ENCODE measurements around the gene SASH1. TPM values are rescaled to one million over a fixed set of nuclear protein-coding genes. Genes with fewer than 3 reads are reported as not detected.

Gene SASH1
- total RNA-seq, 1 experiment from 2014 or later = 9.8 TPM

GRCh38 chr6:148443798-148444560 lies 101.3 kb downstream of the SASH1 start:
- H3K27ac ChIP-seq (ENCODE audit: low read length) = no peak overlapping the region
- H4K20me1 ChIP-seq (ENCODE audit: low read length) = no peaks in the 10 kb centered on the region
- no peak overlapping the region for H3K9ac ChIP-seq (ENCODE audit: low read length)
- H3K4me1 ChIP-seq (ENCODE audit: insufficient read depth, low read length) = peaks cover 44% of the 10 kb centered on the region
- ChIA-PET POLR2A (ENCODE audit: unreplicated experiment) (no interaction called here), CTCF (no interaction called here)
- no peak overlapping the region for H3K4me3 ChIP-seq (ENCODE audit: low read length)
- no peak overlapping the region for H3K4me2 ChIP-seq (ENCODE audit: low read length)
- H3K36me3 ChIP-seq (ENCODE audit: low read depth, low read length) = no peaks in the 10 kb centered on the region
- no peak for DNase-seq
- H3K9me3 ChIP-seq (ENCODE audit: low read length) = no peaks in the 10 kb centered on the region
- TF ChIP-seq, protein P1, sequence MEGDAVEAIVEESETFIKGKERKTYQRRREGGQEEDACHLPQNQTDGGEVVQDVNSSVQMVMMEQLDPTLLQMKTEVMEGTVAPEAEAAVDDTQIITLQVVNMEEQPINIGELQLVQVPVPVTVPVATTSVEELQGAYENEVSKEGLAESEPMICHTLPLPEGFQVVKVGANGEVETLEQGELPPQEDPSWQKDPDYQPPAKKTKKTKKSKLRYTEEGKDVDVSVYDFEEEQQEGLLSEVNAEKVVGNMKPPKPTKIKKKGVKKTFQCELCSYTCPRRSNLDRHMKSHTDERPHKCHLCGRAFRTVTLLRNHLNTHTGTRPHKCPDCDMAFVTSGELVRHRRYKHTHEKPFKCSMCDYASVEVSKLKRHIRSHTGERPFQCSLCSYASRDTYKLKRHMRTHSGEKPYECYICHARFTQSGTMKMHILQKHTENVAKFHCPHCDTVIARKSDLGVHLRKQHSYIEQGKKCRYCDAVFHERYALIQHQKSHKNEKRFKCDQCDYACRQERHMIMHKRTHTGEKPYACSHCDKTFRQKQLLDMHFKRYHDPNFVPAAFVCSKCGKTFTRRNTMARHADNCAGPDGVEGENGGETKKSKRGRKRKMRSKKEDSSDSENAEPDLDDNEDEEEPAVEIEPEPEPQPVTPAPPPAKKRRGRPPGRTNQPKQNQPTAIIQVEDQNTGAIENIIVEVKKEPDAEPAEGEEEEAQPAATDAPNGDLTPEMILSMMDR (conservative IDR thresholded peaks at IDR 0.05; ENCODE audit: low read depth, low read length) = no peak
- no peak for TF ChIP-seq EZH2 (IDR thresholded peaks at IDR 0.05; ENCODE audit: low read length, unreplicated experiment)
- TF ChIP-seq EZH2phosphoT487 (IDR thresholded peaks at IDR 0.05; ENCODE audit: borderline replicate concordance, low read length) = no peak
- no peak for ATAC-seq
- BruUV-seq (replicated peaks) = no TSS peak
- no peaks in the 10 kb centered on the region for H3K27me3 ChIP-seq (ENCODE audit: low read length)
- peaks cover 7% of the 10 kb centered on the region for H3F3A ChIP-seq (ENCODE audit: low read length, unreplicated experiment)
- intact Hi-C loops (cut with micrococcal nuclease) = loop anchor here (5.0 kb wide), 2 partner anchors 37 to 102 kb away; partner anchors contain the start of gene SASH1
- H3K9me2 ChIP-seq (replicated peaks; ENCODE audit: low read length) = no peaks in the 10 kb centered on the region
- H2AFZ ChIP-seq (ENCODE audit: low read length) = no peak overlapping the region
- H3K79me2 ChIP-seq (ENCODE audit: low read length) = no peaks in the 10 kb centered on the region

- Histone ChIP-seq H3K9me3 (ENCODE audit: low read length) (no peaks in the 10 kb centered on the region), H3K9ac (ENCODE audit: low read length) (no peak overlapping the region), H3K9me2 (replicated peaks; ENCODE audit: low read length) (no peaks in the 10 kb centered on the region), H3K4me2 (ENCODE audit: low read length) (peak overlapping the region; percentile 64), H3K27ac (ENCODE audit: low read length) (peak overlapping the region; percentile 45), H3K4me1 (ENCODE audit: insufficient read depth, low read length) (peaks cover 42% of the 10 kb centered on the region), H3K27me3 (ENCODE audit: low read length) (no peaks in the 10 kb centered on the region), H4K20me1 (ENCODE audit: low read length) (no peaks in the 10 kb centered on the region), H3K36me3 (ENCODE audit: low read depth, low read length) (no peaks in the 10 kb centered on the region), H3F3A (ENCODE audit: low read length, unreplicated experiment) (peaks cover 7% of the 10 kb centered on the region), H3K4me3 (ENCODE audit: low read length) (no peak overlapping the region), H2AFZ (ENCODE audit: low read length) (no peak overlapping the region), H3K79me2 (ENCODE audit: low read length) (no peaks in the 10 kb centered on the region)
- BruUV-seq (replicated peaks) = no TSS peak
- ATAC-seq (no peak), DNase-seq (peak; percentile 75)
- intact Hi-C loops (cut with micrococcal nuclease) = no loop called here
- TF ChIP-seq EZH2phosphoT487 (IDR thresholded peaks at IDR 0.05; ENCODE audit: borderline replicate concordance, low read length) = no peak
- no peak for TF ChIP-seq EZH2 (IDR thresholded peaks at IDR 0.05; ENCODE audit: low read length, unreplicated experiment)
- TF ChIP-seq, protein P1 (conservative IDR thresholded peaks at IDR 0.05; ENCODE audit: low read depth, low read length) = no peak
- ChIA-PET POLR2A (ENCODE audit: unreplicated experiment) (no interaction called here), CTCF (no interaction called here)
These were observed 102.5 kb downstream of the SASH1 start for GRCh38 chr6:148445116-148445515.

GRCh38 chr6:148445620-148446019 lies 103.0 kb downstream of the SASH1 start:
- Histone ChIP-seq H3F3A (ENCODE audit: low read length, unreplicated experiment) (peaks cover 7% of the 10 kb centered on the region), H4K20me1 (ENCODE audit: low read length) (no peaks in the 10 kb centered on the region), H3K27me3 (ENCODE audit: low read length) (no peaks in the 10 kb centered on the region), H3K27ac (ENCODE audit: low read length) (peak overlapping the region; percentile 45), H3K36me3 (ENCODE audit: low read depth, low read length) (no peaks in the 10 kb centered on the region), H2AFZ (ENCODE audit: low read length) (no peak overlapping the region), H3K4me1 (ENCODE audit: insufficient read depth, low read length) (peaks cover 37% of the 10 kb centered on the region), H3K4me2 (ENCODE audit: low read length) (peak overlapping the region; percentile 64), H3K4me3 (ENCODE audit: low read length) (no peak overlapping the region), H3K9ac (ENCODE audit: low read length) (no peak overlapping the region), H3K9me2 (replicated peaks; ENCODE audit: low read length) (no peaks in the 10 kb centered on the region), H3K9me3 (ENCODE audit: low read length) (no peaks in the 10 kb centered on the region), H3K79me2 (ENCODE audit: low read length) (no peaks in the 10 kb centered on the region)
- TF ChIP-seq EZH2phosphoT487 (IDR thresholded peaks at IDR 0.05; ENCODE audit: borderline replicate concordance, low read length) (no peak), EZH2 (IDR thresholded peaks at IDR 0.05; ENCODE audit: low read length, unreplicated experiment) (no peak)
- TF ChIP-seq, protein P1 (conservative IDR thresholded peaks at IDR 0.05; ENCODE audit: low read depth, low read length) = no peak
- DNase-seq = peak; percentile 71
- peak; percentile 37 for ATAC-seq
- intact Hi-C loops (cut with micrococcal nuclease) = no loop called here
- ChIA-PET CTCF (no interaction called here), POLR2A (ENCODE audit: unreplicated experiment) (no interaction called here)
- no TSS peak for BruUV-seq (replicated peaks)

All from PC-3 (cell line).